D341Med (cell line): ENCODE data around the gene TMEM116.
"Not testable (repeated sequence)": the region's sequence is repeated elsewhere in the genome, so short reads cannot be mapped to it uniquely, and the experiment has no call there.

ENCODE experiments used
- DNase-seq: peaks from one replicate; pipeline ENCODE4 v3.0.0; 2012; ENCODE audit warnings: low spot score

The TMEM116 gene

DNA sequence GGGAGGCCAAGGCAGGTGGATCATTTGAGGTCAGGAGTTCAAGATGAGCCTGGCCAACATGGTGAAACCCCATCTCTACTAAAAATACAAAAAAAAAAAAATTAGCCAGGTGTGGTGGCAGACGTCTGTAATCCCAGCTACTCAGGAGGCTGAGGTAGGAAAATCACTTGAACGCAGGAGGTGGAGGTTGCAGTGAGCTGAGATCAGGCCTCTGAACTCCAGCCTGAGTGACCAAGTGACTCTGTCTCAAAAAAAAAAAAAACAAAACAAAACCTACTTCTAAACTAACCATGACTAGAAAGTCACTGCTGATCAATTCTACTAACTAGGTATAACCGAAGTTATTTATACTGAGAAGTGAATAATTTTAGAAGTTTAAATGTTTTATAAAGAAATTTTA is 3.4 kb downstream of the TMEM116 start:
- not testable (repeated sequence) for DNase-seq

DNA sequence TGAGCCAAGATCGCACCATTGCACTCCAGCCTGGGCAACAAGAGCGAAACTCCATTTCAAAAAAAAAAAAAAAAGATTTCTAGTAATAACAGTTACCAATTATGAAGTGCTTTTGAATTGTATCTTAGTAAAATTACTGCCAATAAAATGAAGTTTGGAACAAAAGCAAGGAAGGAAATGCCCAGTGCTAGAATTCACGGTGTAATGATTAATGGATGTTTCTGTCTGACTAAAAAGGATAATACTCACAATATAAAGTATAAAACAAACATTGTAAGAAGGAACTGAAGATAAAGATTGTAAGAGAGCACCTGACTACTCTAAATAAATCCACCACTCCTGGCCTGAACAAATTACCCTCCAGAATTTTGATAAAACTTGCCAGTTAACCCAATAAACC is 4.0 kb downstream of the TMEM116 start:
- DNase-seq: no peak

DNA sequence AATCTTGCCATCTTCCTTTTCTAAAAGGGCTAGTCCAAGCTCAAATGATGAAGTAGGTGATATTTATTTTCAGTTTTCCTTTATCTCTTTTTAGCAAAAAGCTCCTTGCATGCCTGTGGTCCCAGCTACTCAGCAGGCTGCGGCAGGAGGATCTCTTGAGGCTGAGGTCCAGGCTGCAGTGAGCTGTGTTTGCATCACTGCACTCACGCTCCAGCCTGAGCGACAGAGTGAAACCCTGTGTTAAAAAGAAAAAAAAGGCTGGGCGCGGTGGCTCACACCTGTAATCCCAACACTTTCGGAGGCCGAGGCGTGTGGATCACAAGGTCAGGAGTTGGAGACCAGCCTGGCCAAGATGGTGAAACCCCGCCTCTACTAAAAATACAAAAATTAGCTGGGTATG is 5.0 kb downstream of the TMEM116 start:
- no peak for DNase-seq

DNA sequence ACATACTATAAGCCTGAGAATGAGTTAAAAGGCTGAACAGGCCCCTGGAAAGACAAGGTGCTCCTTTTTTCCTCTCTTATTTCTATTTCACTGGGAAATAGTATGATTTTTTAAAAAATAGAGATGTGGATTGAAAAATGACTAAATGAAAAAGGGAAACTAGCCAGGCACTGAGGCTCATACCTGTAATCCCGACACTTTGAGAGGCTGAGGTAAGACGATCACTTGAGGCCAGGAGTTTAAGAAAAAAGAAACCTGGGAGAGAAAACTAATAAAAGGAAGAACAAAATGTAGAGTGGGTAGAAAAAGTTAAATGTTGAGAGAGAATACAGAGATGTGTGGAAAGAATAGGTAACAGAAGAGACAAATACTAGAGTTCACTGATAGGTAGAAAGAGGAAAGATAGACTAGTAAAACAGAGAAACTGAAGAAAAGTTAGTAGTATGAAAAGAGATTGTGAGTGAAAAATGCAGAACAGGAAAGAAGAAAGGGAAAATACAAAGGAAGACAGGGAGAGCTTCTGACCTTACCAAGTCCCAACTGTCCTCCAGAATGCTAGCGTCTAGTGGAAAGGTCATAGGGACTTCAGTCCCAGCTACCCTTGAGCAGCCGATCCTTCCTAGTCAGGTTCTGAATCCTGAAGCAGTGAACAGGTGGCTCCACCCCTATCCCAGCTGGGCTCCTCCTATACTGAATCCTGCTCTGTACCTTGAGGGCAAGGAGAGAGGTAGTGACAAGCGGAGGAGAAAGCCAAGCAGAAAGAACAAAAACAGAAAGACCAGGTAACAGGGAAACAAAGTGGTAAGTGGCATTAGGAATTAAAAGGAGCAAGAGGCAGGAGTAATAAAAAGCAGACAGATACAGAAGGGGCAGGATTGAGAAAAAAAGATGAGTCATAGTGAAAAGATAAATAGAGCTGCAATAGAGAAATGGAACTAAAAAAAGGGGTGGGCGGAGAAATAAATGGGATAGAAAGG is 7.3 kb downstream of the TMEM116 start:
- no peak for DNase-seq

DNA sequence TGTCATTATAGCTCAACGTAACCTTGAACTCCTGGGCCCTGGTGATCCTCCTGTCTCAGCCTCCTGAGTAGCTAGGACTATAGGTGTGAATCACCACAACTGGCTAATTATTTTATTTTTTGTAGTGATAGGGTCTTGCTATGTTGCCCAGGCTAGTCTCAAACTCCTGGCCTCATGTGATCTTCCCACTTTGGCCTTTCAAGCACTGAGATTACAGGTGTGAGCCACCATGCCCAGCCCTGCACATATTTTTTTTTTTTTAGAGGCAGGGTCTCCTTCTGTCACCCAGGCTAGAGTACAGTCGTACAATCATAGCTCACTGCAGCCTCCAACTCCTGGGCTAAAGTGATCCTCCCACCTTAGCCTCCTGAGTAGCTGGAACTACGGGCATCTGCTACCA is 8.9 kb downstream of the TMEM116 start:
- DNase-seq: no peak

DNA sequence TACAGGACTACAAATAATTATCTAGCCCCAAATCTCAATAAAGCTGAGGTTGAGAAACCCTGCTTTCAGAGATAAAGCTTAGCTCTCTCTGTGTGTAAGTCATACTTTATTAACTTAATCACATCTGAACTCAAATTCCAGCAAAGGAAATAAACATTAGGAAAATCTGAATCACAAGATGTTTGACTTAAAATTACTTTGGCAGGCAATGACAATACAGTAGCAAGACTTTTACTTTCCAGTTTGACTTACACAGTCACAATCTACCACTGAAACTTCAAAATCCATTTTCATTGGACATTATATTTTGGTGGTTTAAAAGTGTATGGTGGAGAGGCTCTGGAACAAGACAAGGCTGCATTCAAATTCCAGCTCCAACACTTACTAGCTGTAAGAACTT is 11.4 kb downstream of the TMEM116 start:
- DNase-seq: no peak

DNA sequence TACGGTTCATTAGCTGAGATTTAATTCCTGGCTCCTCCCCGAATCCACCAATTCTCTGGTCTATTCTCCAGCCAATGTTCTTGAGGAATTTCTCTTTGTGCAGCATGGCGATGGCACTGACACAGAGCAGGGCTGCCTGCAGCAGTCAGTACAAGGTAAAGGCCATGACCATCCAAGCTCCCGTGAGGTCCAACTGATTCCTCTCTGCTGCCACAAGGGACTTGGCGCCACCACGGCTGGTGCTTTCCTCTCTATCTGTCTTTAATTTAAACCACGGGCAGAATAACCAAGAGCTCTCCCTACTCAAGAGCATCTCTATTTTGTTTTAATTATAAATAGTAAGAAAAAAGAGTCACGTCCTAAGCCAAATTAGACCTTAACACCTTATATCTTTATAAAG is 12.1 kb downstream of the TMEM116 start:
- DNase-seq: no peak

DNA sequence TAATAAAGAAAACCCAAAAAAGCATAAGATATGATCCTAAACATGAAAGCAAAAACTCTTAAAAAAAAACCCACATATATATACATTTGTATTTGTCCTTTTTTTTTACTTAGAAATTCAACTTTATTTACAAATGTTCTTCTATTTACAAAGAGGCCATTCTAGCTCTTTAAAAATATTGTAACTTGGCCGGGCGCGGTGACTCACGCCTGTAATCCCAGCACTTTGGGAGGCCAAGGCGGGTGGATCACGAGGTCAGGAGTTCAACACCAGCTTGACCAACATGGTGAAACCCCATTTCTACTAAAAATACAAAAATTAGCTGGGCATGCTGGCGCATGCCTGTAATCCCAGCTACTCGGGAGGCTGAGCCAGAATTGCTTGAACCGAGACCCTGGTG is 13.8 kb downstream of the TMEM116 start:
- not testable (repeated sequence) for DNase-seq

DNA sequence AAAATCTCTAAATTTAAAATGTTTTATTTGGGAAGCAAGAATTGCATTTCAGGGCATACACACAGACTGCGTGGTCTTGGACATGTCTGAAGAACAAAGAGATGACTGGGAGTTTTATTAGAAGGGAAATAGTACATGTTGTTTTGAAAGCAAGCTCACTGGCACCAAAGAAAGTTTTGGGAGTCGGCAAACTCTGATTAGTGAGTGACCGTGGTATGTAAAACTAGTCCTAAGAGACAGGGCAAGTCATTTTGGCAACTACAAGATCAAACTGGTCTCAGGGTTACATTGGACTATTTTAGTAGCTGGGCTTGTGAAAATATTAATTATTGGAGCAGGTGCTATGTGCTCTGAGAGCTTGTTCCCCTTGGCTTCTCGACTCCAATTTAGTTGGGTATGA is 14.9 kb downstream of the TMEM116 start:
- DNase-seq: no peak

DNA sequence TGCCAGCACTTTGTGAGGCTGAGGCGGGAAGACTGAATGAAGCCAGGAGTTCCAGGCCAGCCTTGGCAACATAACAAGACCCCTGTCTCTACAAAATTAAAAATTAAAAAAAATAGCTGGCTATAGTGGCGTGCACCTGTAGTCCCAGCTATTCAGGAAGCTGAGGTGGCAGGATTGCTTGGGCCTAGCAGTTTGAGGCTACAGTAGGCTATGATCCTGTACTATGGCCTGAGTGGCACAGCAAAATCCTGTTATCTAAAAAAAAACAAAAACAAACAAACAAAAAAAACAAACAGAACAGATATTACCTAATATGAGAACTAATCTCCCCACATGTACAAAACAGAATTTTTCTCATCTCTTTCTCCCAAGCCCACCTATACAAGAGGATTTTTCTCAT is 15.7 kb downstream of the TMEM116 start:
- DNase-seq: no peak

DNA sequence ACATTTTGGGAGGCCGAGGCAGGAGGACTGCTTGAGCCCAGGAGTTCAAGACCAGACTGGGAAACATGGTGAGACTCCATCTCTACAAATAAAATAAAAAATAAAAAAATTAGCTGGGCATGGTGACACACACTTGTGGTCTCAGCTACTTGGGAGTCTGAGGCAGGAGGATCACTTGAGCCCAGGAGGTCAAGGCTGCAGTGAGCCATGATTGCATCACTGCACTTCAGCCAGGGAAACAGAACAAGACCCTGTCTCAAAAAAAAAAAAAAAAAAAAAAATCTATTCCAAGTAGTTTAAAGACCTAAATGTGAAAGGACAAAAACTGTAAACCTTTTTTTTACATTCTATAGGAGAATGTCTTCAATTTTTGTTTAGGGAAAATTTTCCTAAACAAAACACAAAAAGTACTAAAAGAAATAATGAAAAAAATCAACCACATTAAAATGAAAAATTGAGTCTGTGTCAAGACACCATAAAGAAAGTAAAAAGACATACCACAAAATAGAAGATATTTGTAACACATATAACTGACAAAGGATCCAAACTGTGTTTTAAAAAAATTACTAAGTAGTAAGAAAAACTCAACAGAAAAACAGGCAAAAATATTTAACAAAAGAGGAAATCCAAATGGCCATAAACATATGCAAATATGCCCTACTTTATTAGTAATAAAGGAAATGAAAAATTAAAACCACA is 17.0 kb downstream of the TMEM116 start:
- DNase-seq: no peak

DNA sequence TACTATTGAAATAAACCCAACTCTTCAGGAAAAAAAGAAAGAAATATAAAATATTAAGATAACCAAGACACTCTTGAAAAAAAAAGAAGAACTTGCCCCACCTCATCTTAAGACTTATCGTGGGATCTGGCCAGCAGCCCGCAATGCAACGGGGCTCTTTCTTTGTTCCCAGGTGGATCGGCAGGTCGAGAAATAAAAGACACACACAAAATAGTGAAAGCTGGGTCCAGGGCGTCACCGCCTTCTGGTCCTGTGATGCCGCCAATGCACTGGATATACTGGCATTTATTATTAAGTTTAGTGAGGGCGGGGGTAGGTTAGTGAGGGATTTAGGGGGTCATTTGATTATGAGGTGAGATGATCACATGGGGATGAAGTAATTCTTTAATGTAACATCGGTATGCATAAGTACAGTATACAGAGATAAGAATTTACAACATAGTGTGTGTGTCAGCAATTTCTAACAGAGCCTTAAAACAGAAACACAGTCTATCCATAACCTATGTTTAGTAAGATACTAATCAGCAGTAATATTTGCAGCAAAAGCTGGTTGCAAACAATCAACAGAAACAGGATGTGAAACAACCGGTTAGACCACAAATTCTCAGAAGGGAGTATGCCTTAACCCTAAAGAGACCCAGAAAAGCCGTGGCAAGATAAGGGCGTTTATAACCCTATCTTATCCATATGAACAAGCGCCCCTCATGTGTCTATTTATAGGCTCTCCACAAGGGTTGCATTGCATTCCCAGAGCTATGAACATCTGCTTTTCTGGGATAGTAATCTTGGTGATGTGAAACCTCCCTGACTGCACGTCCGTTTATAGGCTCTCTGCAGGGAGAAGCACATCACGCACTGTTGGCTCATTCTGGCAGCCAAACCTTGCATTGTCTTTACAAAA is 18.5 kb downstream of the TMEM116 start:
- DNase-seq: not testable (repeated sequence)

DNA sequence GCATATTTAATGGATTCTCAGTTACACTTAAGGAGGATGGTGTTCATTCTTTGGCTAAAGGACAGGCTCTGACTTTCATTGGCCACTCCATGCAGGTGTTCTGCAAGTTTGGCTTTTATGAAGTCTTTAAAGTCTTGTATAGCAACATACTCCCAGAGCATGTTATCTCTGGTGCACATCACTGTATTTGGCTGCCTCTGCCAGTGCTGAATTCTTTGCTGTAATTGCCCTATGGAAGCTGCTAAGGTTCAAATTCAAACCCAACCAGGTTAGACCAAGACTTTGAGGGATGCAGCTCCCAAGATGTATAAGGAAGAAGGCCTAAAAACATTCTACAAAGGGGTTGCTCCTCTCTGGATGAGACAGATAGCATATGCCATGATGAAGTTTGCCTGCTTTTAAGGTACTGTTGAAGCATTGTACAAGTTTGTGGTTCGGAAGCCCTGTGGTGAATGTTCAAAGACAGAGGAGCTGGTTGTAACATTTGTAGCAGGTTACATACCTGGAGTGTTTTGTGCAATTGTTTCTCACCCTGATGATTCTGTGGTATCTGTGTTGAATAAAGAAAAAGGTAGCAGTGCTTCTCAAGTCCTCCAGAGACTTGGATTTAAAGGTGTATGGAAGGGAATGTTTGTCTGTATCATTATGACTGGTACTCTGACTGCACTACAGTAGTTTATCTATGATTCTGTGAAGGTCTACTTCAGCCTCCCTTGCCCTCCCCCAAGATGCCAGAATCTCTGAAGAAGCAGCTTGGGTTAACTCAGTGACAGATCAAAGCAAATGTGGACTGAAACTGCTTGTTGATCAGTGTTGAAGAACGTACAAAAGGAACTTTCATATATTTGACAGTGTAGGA is 19.4 kb downstream of the TMEM116 start:
- DNase-seq: no peak

DNA sequence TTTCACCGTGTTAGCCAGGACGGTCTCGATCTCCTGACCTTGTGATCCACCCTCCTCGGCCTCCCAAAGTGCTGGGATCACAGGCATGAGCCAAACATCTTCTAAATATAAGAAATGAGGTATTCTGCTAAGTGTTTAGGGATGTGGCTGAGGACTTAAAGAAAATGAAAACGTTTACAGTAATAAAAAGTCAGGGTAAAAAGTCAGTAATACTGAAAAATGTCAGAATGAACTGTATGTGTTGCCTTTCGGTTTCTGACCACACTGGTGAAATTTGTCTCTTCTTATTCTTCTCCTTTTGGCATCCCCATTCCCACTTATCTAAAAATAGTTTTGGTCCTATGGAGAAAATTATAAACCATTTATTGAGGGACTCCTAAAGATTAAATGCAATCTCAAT is 20.5 kb downstream of the TMEM116 start:
- DNase-seq: no peak

DNA sequence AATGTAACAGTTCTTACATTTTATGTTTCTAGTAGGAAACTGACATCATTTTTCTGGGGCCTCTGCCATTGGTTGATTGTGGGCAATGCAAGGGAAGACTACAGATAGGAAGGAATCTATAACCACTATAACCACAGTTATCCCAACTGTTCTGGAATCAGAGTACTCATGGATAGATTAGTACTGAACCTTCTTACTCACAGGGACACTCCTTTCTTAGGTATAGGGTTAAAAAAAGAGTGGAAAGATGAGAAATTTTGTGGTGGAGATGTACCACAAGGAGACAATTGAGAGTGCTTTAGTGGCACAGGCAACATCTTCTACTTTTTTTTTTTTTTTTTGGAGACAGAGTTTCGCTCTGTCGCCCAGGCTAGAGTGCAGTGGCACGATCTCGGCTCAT is 21.0 kb downstream of the TMEM116 start:
- no peak for DNase-seq

DNA sequence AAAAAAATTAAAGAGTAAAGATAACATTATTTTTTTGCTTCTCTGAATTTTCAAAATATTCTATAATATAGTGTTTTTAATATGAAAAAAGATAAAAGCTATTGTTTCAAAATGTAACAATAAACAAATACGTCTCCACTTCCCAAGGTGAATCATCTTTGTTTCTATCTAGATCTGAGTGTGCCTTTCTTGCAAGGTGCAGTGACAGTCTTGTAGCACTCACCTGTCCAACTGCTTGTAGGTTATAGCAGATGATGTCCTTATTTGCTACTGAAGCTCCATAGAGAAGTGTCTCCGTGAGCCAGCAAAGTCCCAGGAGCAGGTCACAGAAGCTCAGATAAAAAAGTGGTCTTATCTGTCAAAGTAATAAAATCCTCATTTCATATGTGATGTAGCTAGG is 21.4 kb downstream of the TMEM116 start:
- DNase-seq: no peak

DNA sequence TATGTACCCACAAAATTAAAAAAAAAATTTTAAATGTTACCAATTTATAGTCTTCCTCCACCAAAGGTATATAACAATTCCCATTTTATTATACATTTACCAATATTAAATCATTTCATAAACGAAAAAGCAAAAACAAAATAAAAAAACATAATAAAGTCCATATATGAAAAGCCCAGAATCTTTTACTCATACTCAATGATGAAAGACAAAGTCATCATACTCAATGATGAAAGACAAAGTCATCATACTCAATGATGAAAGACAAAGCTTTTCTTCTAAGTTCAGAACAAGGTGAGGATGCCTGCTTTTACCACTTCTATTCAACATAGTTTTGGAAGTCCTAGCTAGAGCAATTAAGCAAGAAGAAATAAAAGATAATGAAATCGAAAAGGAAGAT is 28.1 kb downstream of the TMEM116 start:
- DNase-seq: no peak

DNA sequence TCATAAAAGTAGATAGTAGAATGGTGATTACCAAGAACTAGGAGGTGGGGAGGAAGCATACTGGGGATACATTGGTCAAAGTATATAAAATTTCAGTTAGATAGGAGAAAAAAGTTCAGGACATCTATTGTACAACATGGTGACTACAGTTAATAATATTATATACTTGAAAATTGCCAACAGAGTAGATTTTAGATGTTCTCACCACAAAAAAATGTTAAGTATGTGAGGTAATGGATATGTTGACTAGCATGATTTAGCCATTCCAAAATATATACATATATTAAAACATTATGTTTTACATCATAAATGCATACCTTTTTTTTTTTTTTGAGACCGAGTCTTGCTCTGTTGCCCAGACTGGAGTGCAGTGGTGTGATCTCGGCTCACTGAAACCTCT is 31.0 kb downstream of the TMEM116 start:
- no peak for DNase-seq

DNA sequence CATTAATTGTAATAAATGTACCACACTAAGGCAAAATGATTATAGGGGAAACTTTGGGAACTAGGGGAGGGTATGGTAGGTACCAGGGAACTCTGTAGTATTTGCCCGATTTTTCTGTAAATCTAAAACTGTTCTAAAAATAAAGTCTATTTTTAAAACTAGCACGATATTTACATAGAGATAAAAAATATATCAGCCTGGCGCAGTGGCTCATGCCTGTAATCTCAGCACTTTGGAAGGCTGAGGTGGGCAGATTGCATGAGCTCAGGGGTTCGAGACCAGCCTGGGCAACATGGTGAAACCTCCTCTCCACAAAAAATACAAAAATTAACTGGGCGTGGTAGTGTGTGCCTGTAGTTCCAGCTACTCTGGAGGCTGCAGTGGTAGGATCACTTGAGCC is 32.4 kb downstream of the TMEM116 start:
- DNase-seq: no peak

DNA sequence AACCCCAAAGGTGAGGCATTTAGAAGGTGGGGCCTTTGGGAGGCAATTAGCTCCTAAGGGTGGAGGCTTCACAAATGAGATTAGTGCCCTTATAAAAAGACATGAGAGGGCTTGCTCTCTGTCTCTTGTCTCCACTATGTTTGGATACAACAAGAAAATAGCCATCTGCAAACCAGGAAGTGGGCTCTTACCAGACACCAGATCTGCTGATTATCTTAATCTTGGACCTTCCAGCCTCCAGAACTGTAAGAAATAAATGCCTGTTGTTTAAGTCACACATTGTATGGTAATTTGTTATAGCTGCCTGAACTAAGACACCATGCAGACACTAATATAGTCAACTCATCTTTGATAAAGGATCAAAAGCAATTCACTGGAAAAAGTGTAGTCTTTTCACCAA is 34.4 kb downstream of the TMEM116 start:
- DNase-seq: no peak

DNA sequence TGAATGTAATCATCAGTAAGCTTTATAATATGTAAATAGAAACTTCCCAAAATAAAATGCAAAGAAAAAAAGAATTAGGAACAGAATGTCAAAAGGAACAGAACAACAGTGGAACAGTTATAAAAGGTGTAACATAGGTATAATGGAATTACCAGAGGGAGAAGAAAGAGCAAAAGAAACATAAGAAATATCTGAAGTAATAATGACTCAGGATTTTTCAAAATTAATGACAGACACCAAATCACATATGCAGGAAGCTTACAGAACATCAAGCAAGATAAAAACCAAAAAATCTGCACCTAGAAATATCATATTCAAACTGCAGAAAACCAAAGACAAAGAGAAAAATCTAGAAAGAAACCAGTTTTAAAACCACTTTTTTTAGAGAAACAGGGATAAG is 36.1 kb downstream of the TMEM116 start:
- DNase-seq: no peak
